Kasumi-1 (cell line): ENCODE data around the gene LSM10.

Experiments
- DNase-seq, 2 experiments: peaks; one replicate each; lab custom pipeline; 2025; lab: John Stamatoyannopoulos, UW

Gene LSM10

GRCh38 chr1:36397378-36398230 lies at the start of gene LSM10:
TSS of gene LSM10 (minus strand) at chr1:36397908. CDS start at chr1:36394129, 3,779 bp downstream.
- DNase-seq: peak; percentile 91 to 93

GRCh38 chr1:36447450-36447849 lies 49.7 kb upstream of the LSM10 start:
- DNase-seq: no peak

- peak in 1 of 2 experiments; percentile 44 for DNase-seq
Observed at GRCh38 chr1:36446746-36447145, 49.0 kb upstream of the LSM10 start.

GRCh38 chr1:36446271-36446670 lies 48.6 kb upstream of the LSM10 start:
- DNase-seq: peak; percentile 83 to 91

- DNase-seq: no peak
Observed at GRCh38 chr1:36443297-36443696, 45.6 kb upstream of the LSM10 start.

GRCh38 chr1:36442337-36442736 lies 44.6 kb upstream of the LSM10 start:
- DNase-seq: no peak

GRCh38 chr1:36440646-36441045 lies 42.9 kb upstream of the LSM10 start:
- DNase-seq: no peak

- no peak for DNase-seq
Observed at GRCh38 chr1:36440044-36440443, 42.3 kb upstream of the LSM10 start.

GRCh38 chr1:36438715-36439114 lies 41.0 kb upstream of the LSM10 start:
- no peak for DNase-seq

- DNase-seq: no peak
Observed at GRCh38 chr1:36436821-36437220, 39.1 kb upstream of the LSM10 start.

GRCh38 chr1:36433102-36433501 lies 35.4 kb upstream of the LSM10 start:
- DNase-seq: no peak

- no peak for DNase-seq
Observed at GRCh38 chr1:36432616-36433015, 34.9 kb upstream of the LSM10 start.

- no peak for DNase-seq
Observed at GRCh38 chr1:36425791-36426190, 28.1 kb upstream of the LSM10 start.

- no peak for DNase-seq
Observed at GRCh38 chr1:36421649-36422048, 23.9 kb upstream of the LSM10 start.

- peak; percentile 93 to 96 for DNase-seq
Observed at GRCh38 chr1:36420836-36421317, 23.2 kb upstream of the LSM10 start.

- no peak for DNase-seq
Observed at GRCh38 chr1:36420409-36420808, 22.7 kb upstream of the LSM10 start.

- no peak for DNase-seq
Observed at GRCh38 chr1:36419569-36419968, 21.9 kb upstream of the LSM10 start.

GRCh38 chr1:36419140-36419539 lies 21.4 kb upstream of the LSM10 start:
- DNase-seq: no peak

- no peak for DNase-seq
Observed at GRCh38 chr1:36417931-36418330, 20.2 kb upstream of the LSM10 start.

- DNase-seq: no peak
Observed at GRCh38 chr1:36415661-36416326, 18.1 kb upstream of the LSM10 start.

GRCh38 chr1:36414384-36414783 lies 16.7 kb upstream of the LSM10 start:
- DNase-seq: no peak

GRCh38 chr1:36411674-36412648 lies 14.3 kb upstream of the LSM10 start:
- peak; percentile 77 to 78 for DNase-seq
